C4-2B (cell line): Measurements from ENCODE around the gene TMED4.

Source experiments
- H3K27ac ChIP-seq: fragments of 450-650 bp; 2 replicates; pipeline ENCODE4 v1.5.1; 2017
- CTCF ChIP-seq: fragments of 450-650 bp; conservative IDR thresholded peaks from 2 replicates; pipeline ENCODE4 v1.5.1; 2017; ENCODE audit warnings: mild to moderate bottlenecking
- ZFX ChIP-seq: fragments of 450-650 bp; IDR thresholded peaks from 2 replicates; pipeline ENCODE4 v1.6.1; 2017

The TMED4 gene

GRCh38 chr7:44581879-44582603 is at the start of gene TMED4:
TMED4 (minus strand) TSS chr7:44582231; CDS start chr7:44582206, 25 bp downstream.
- TF ChIP-seq ZFX (peak; percentile 94), CTCF (no peak)

GRCh38 chr7:44631458-44632115 is 49.6 kb upstream of the TMED4 start:
- TF ChIP-seq ZFX (no peak), CTCF (no peak)
- peak overlapping the region; percentile 87 for H3K27ac ChIP-seq

More at GRCh38 chr7:44581879-44582603, at the start of gene TMED4:
- peak within 1 kb of the TSS; percentile 98 for H3K27ac ChIP-seq

- TF ChIP-seq ZFX (no peak), CTCF (no peak)
- 0 out of 2 replicates have a peak overlapping the region, but pooled peaks have one; percentile 5 for H3K27ac ChIP-seq
Measured at GRCh38 chr7:44630792-44631457, 48.9 kb upstream of the TMED4 start.

- H3K27ac ChIP-seq, result no peak overlapping the region
- no peak for TF ChIP-seq CTCF
- no peak for TF ChIP-seq ZFX
Measured at GRCh38 chr7:44629829-44630522, 47.9 kb upstream of the TMED4 start.

GRCh38 chr7:44626620-44627019 is 44.6 kb upstream of the TMED4 start:
- H3K27ac ChIP-seq, result no peak overlapping the region
- TF ChIP-seq CTCF (no peak), ZFX (no peak)

- TF ChIP-seq ZFX, result no peak
- H3K27ac ChIP-seq, result no peak overlapping the region
Measured at GRCh38 chr7:44625526-44626471, 43.8 kb upstream of the TMED4 start.

GRCh38 chr7:44624318-44624717 is 42.3 kb upstream of the TMED4 start:
- no peak overlapping the region; the same call in 1 of the 2 replicates for H3K27ac ChIP-seq

More at GRCh38 chr7:44624318-44624717, 42.3 kb upstream of the TMED4 start:
- TF ChIP-seq CTCF (no peak), ZFX (no peak)
